K562 (cell line): Measurements from ENCODE around the gene COL5A1. TPM values are rescaled to one million over a fixed set of nuclear protein-coding genes. Genes with fewer than 3 reads are reported as not detected.

Source experiments
- ATAC-seq: fragments of 200-7000 bp; cut with Tn5 transposase; 3 replicates; pipeline ENCODE4 v1.9.1; 2020; ENCODE audit warnings: moderate library complexity
- BruUV-seq: library from RNA; stranded (reverse); fragments of 400-500 nt; replicated peaks from 2 replicates; lab custom pipeline; 2021; lab: Mats Ljungman, UMichigan
- CTCF ChIA-PET: fragments of 300-600 bp; formaldehyde crosslinking; extraction: SDS; loops from one replicate; lab custom pipeline; 2021; ENCODE audit warnings: low intra/inter-chr PET ratio; lab: Yijun Ruan, JAX
- POLR2A ChIA-PET: fragments of 300-600, 350-650 bp; sonication (Branson Sonifier 250); formaldehyde crosslinking; extraction: SDS; loops from one replicate; lab custom pipeline; 2021; ENCODE audit warnings: antibody characterized with exemption, inconsistent platforms; lab: Yijun Ruan, JAX
- DNase-seq, 4 experiments: peaks; one replicate each; pipeline versions ENCODE4 v3.0.0 to v3.0.0-alpha.2; 2011 to 2018; ENCODE audit warnings: low spot score in 3 of 4, mixed read lengths in 3 of 4; ENCODE audit errors: extremely low read depth in 1 of 4
- FAIRE-seq: peaks from 2 replicates; lab custom pipeline; 2011; peaks lifted over from hg19 to GRCh38; lab: Jason Lieb, UNC
- H2AFZ ChIP-seq: 2 replicates; pipeline ENCODE4 v1.6.0; 2011; ENCODE audit warnings: low read depth, low read length, control low read depth, inconsistent platforms
- H3K27ac ChIP-seq: fragments of 200-600 bp; 3 replicates; pipeline ENCODE4 v1.8.0; 2011; ENCODE audit warnings: low read depth, mild to moderate bottlenecking, control low read depth, inconsistent platforms, low read length, moderate library complexity, mixed read lengths; ENCODE audit errors: extremely low read depth
- H3K27me3 ChIP-seq, 2 experiments: fragments of 300-600 bp in 1 of 2; 2 replicates in 1 of 2; 3 replicates in 1 of 2; pipeline versions ENCODE4 v1.6.0 to v1.8.0; 2011; ENCODE audit warnings: inconsistent platforms in 2 of 2, low read length in 2 of 2, mild to moderate bottlenecking in 1 of 2, mixed read lengths in 1 of 2, moderate library complexity in 1 of 2; ENCODE audit not compliant: control insufficient read depth in 2 of 2, insufficient read depth in 2 of 2
- H3K36me3 ChIP-seq: fragments of 300-600 bp; 3 replicates; pipeline ENCODE4 v1.8.0; 2011; ENCODE audit warnings: mild to moderate bottlenecking, low read length, inconsistent platforms; ENCODE audit not compliant: control insufficient read depth, insufficient read depth
- H3K4me1 ChIP-seq, 2 experiments: fragments of 200-600 bp in 1 of 2; replicated peaks in 1 of 2; 2 replicates in 1 of 2; 3 replicates in 1 of 2; pipeline versions ENCODE4 v1.5.1 to v1.8.0; 2011; ENCODE audit warnings: inconsistent platforms in 2 of 2, low read length in 2 of 2, mild to moderate bottlenecking in 1 of 2, mixed read lengths in 1 of 2, moderate library complexity in 1 of 2; ENCODE audit not compliant: control insufficient read depth in 2 of 2, insufficient read depth in 2 of 2
- H3K4me2 ChIP-seq: 2 replicates; pipeline ENCODE4 v1.6.1; 2011; ENCODE audit warnings: low read length, control low read depth, inconsistent platforms, mixed read lengths; ENCODE audit not compliant: insufficient read depth
- H3K4me3 ChIP-seq: fragments of 200-600 bp; sonication (generic), shearing (Covaris generic); 2 replicates; pipeline ENCODE4 v1.5.1; 2016; ENCODE audit warnings: control low read depth, inconsistent platforms
- H3K79me2 ChIP-seq: fragments of 200-600 bp; 3 replicates; pipeline ENCODE4 v1.8.0; 2011; ENCODE audit warnings: low read length, inconsistent platforms; ENCODE audit not compliant: control insufficient read depth, insufficient read depth
- H3K9ac ChIP-seq, 2 experiments: 2 replicates each; pipeline versions ENCODE4 v1.6.0 to v1.6.1; 2011; ENCODE audit warnings: low read depth in 2 of 2, low read length in 2 of 2, control low read depth in 1 of 2, inconsistent platforms in 1 of 2, mild to moderate bottlenecking in 1 of 2, mixed read lengths in 1 of 2; ENCODE audit not compliant: insufficient read depth in 1 of 2
- H3K9me1 ChIP-seq: one replicate; pipeline ENCODE4 v1.6.0; 2011; ENCODE audit warnings: inconsistent platforms, mild to moderate bottlenecking, low read length, moderate library complexity; ENCODE audit not compliant: control insufficient read depth, insufficient read depth
- H3K9me3 ChIP-seq: replicated peaks from 2 replicates; pipeline ENCODE4 v1.5.1; 2011; ENCODE audit warnings: low read depth, low read length, inconsistent platforms; ENCODE audit not compliant: control insufficient read depth, insufficient read depth
- H4K20me1 ChIP-seq: replicated peaks from 2 replicates; pipeline ENCODE4 v1.6.1; 2011; ENCODE audit warnings: low read length, inconsistent platforms, mixed read lengths; ENCODE audit not compliant: control insufficient read depth, insufficient read depth
- CBX3 ChIP-seq, 2 experiments: IDR thresholded peaks; 1 replicate in 1 of 2; 2 replicates in 1 of 2; pipeline ENCODE4 v1.6.1; 2012; ENCODE audit warnings: inconsistent platforms in 2 of 2, low read length in 2 of 2, borderline replicate concordance in 1 of 2, control low read depth in 1 of 2
- IFI16 ChIP-seq: fragments of 250-450 bp; sonication (Bioruptor Pico); IDR thresholded peaks from 2 replicates; pipeline ENCODE4 v2.1.2; 2022; ENCODE audit warnings: mild to moderate bottlenecking, inconsistent platforms
- KDM1A ChIP-seq, 2 experiments: fragments of 450-650 bp; IDR thresholded peaks; 2 replicates each; pipeline ENCODE4 v1.6.1; 2016; ENCODE audit warnings: mild to moderate bottlenecking in 2 of 2
- MGA ChIP-seq: fragments of 450-650 bp; IDR thresholded peaks from 2 replicates; pipeline ENCODE4 v1.6.1; 2016; ENCODE audit warnings: mild to moderate bottlenecking, moderate library complexity
- TCF7L2 ChIP-seq: fragments of 150-350 bp; IDR thresholded peaks from 2 replicates; pipeline ENCODE4 v1.6.1; 2016; ENCODE audit warnings: low read depth, mild to moderate bottlenecking, low read length, moderate library complexity
- ZBTB1 ChIP-seq: sonication (generic); formaldehyde crosslinking; IDR thresholded peaks from 2 replicates; pipeline ENCODE4 v1.8.1; 2023; ENCODE audit warnings: missing genetic modification reagents, low read depth, mild to moderate bottlenecking, borderline replicate concordance
- WGBS: fragments of 100-300 bp; shearing (Covaris generic); methylation state at CpG from one replicate; pipeline ENCODE4 v1.1.6; 2016; ENCODE audit warnings: low coverage, mixed read lengths; ENCODE audit not compliant: insufficient coverage; ENCODE audit errors: missing lambda C conversion rate; 5-methylcytosine and 5-hydroxymethylcytosine counted together
- in situ Hi-C: fragments of 300-500 bp; cut with MboI; formaldehyde crosslinking; loops from 4 replicates; pipeline ENCODE4 v1.15.0; 2018; ENCODE audit warnings: inconsistent platforms, mixed read lengths
- intact Hi-C: fragments of 100-400 bp; cut with micrococcal nuclease; formaldehyde crosslinking; loops from 2 replicates; pipeline ENCODE4 v1.14.2; 2022
- polyA plus RNA-seq, 8 experiments: library from polyadenylated mRNA; depleted of rRNA in 4 of 8; stranded (reverse) in 5 of 8; unstranded in 3 of 8; fragments of >200 nt; fragmentation: Nextera tagmentation in 2 of 8; fragmentation: Illumina TruSeq in 1 of 8; extraction: Ambion mirVana in 2 of 8; extraction: Trizol in 1 of 8; gene quantifications; 2 replicates each; pipeline versions ENCODE4 v1.2.1 to v1.2.3, GENCODE V29; 2011 to 2014; ENCODE audit warnings: inconsistent platforms in 1 of 8, missing spikeins in 1 of 8
- total RNA-seq, 7 experiments: library from RNA; depleted of rRNA in 6 of 7; stranded (reverse); fragments of >200 nt in 6 of 7; fragmentation: Illumina TruSeq in 2 of 7; extraction: Trizol in 2 of 7; gene quantifications; 2 replicates each; pipeline versions ENCODE4 v1.2.1 to v1.2.3, GENCODE V29; 2011 to 2021; ENCODE audit warnings: low replicate concordance in 1 of 7
- TF ChIP-seq, protein P1 (sequence below): sonication (generic); formaldehyde crosslinking; IDR thresholded peaks from 2 replicates; pipeline ENCODE4 v1.8.0; 2022; ENCODE audit warnings: mild to moderate bottlenecking, missing genetic modification reagents

COL5A1 gene
- total and polyA plus RNA-seq, 9 of the 15 experiments (the other 6 are each of a cell fraction or from before 2014, with no cell fraction given): under 0.01 to 0.13 (median 0.04) TPM; not detected in 6

GRCh38 chr9:134626069-134626423 is 15.6 kb upstream of the COL5A1 start:
- no peaks in the 10 kb centered on the region for H3K36me3 ChIP-seq
- DNase-seq (no peak), ATAC-seq (no peak), FAIRE-seq (no peak)
- no peak overlapping the region for H3K4me3 ChIP-seq
- H3K9ac ChIP-seq: no peak overlapping the region
- CTCF ChIA-PET: no interaction called here
- peaks cover 11 to 88% of the 10 kb centered on the region in 2 experiments; a peak in 3 of 5 replicates for H3K27me3 ChIP-seq
- no peaks in the 10 kb centered on the region for H3K9me3 ChIP-seq
- H3K79me2 ChIP-seq: no peaks in the 10 kb centered on the region
- no peaks in the 10 kb centered on the region for H3K9me1 ChIP-seq
- no peak overlapping the region for H3K4me2 ChIP-seq
- no peak overlapping the region for H3K27ac ChIP-seq
- WGBS: 4% methylated on average over 7 of the region's 7 CpGs
- H3K4me1 ChIP-seq: no peaks in the 10 kb centered on the region
- H4K20me1 ChIP-seq: peaks cover 13% of the 10 kb centered on the region; the same call in 1 of the 2 replicates
- in situ Hi-C loops: no loop called here
- POLR2A ChIA-PET: interaction anchor here (0.6 kb wide), 1 partner anchor 8 kb away, joined by 3 read pairs; no protein-coding TSS in a partner anchor
- intact Hi-C loops: no loop called here
- BruUV-seq: no TSS peak
- H2AFZ ChIP-seq: no peak overlapping the region
- TF ChIP-seq IFI16 (CRISPR knock-in tag): no peak
- no peak for TF ChIP-seq CBX3 (IDR thresholded peaks at IDR 0.05; ENCODE audit: borderline replicate concordance in 1 of 2, low read length in 2 of 2)
- no peak for TF ChIP-seq MGA
- no peak for TF ChIP-seq KDM1A (IDR thresholded peaks at IDR 0.05)
- TF ChIP-seq ZBTB1 (CRISPR knock-in tag): no peak
- TF ChIP-seq, protein P1, sequence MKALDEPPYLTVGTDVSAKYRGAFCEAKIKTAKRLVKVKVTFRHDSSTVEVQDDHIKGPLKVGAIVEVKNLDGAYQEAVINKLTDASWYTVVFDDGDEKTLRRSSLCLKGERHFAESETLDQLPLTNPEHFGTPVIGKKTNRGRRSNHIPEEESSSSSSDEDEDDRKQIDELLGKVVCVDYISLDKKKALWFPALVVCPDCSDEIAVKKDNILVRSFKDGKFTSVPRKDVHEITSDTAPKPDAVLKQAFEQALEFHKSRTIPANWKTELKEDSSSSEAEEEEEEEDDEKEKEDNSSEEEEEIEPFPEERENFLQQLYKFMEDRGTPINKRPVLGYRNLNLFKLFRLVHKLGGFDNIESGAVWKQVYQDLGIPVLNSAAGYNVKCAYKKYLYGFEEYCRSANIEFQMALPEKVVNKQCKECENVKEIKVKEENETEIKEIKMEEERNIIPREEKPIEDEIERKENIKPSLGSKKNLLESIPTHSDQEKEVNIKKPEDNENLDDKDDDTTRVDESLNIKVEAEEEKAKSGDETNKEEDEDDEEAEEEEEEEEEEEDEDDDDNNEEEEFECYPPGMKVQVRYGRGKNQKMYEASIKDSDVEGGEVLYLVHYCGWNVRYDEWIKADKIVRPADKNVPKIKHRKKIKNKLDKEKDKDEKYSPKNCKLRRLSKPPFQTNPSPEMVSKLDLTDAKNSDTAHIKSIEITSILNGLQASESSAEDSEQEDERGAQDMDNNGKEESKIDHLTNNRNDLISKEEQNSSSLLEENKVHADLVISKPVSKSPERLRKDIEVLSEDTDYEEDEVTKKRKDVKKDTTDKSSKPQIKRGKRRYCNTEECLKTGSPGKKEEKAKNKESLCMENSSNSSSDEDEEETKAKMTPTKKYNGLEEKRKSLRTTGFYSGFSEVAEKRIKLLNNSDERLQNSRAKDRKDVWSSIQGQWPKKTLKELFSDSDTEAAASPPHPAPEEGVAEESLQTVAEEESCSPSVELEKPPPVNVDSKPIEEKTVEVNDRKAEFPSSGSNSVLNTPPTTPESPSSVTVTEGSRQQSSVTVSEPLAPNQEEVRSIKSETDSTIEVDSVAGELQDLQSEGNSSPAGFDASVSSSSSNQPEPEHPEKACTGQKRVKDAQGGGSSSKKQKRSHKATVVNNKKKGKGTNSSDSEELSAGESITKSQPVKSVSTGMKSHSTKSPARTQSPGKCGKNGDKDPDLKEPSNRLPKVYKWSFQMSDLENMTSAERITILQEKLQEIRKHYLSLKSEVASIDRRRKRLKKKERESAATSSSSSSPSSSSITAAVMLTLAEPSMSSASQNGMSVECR: no peak
- no peak for TF ChIP-seq TCF7L2
